SH-SY5Y (cell line): ENCODE data around the gene RAI1.

Experiments used
- GATA2 ChIP-seq: IDR thresholded peaks from 2 replicates; pipeline ENCODE4 v1.6.1; 2011; ENCODE audit warnings: mild to moderate bottlenecking, low read depth, low read length
- GATA3 ChIP-seq: IDR thresholded peaks from 2 replicates; pipeline ENCODE4 v1.6.1; 2011; ENCODE audit warnings: low read depth, mild to moderate bottlenecking, low read length, moderate library complexity

DNA sequence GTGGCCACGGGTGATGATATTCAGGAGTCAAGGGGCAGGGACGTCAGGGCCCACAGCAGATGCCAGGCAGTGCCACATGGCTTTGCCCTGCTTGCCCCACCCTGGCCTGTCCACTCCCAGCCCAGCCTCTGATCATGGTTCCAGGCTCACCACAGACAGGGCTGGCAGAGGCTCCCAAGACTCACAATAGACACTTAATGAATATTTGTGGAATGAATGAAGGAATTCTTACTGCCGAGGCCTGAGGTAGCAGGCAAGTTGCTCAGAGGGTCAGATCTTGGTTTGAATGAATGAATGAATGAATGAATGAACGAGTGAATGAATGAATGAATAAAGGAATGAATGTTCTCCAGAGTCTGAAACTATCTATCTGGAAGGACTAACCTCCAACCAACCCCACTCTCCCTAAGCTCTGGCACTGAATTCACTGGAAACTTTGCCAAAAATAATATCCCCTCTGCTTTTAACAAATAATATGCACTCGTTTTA lies 60.9 kb downstream of the RAI1 start:
- TF ChIP-seq GATA2 (no peak), GATA3 (no peak)
